Measurements from ENCODE around the gene NTN1. TPM values are rescaled to one million over a fixed set of nuclear protein-coding genes. Genes with fewer than 3 reads are reported as not detected.

The NTN1 gene
- total RNA-seq, 1 experiment from 2014 or later: 14.5 TPM

GRCh38 chr17:9080983-9081382 lies 59.7 kb downstream of the NTN1 start:
- Histone ChIP-seq H3K36me3 (ENCODE audit: control insufficient read depth, insufficient read depth, low read length) (no peaks in the 10 kb centered on the region), H3K27ac (ENCODE audit: low read length) (no peak overlapping the region), H3K4me1 (ENCODE audit: control insufficient read depth, insufficient read depth, low read length) (no peaks in the 10 kb centered on the region), H3K27me3 (ENCODE audit: control insufficient read depth, insufficient read depth, low read length) (no peaks in the 10 kb centered on the region), H3K4me3 (ENCODE audit: low read depth in 2 of 2, low read length in 2 of 2) (no peak overlapping the region), H3K9me3 (ENCODE audit: control insufficient read depth, insufficient read depth, low read depth, low read length) (no peaks in the 10 kb centered on the region)
- ChIA-PET CTCF (no interaction called here), POLR2A (no interaction called here)
- DNase-seq (ENCODE audit: low read depth, low spot score) (no peak), ATAC-seq (no peak)
- in situ Hi-C loops (cut with HindIII; ENCODE audit: low pct_unique_long_range_greater_than_20kb, low sequenced_read_pairs) (no loop called here), intact Hi-C loops (cut with micrococcal nuclease; ENCODE audit: unreplicated experiment) (no loop called here)
- TF ChIP-seq POLR2AphosphoS5 (IDR thresholded peaks at IDR 0.05; ENCODE audit: low read depth, low read length) (no peak), SIN3A (IDR thresholded peaks at IDR 0.05; ENCODE audit: borderline replicate concordance, insufficient read depth, low read depth, low read length) (no peak), CTCF (IDR thresholded peaks at IDR 0.05) (no peak), REST (IDR thresholded peaks at IDR 0.05; ENCODE audit: insufficient read depth in 1 of 2, low read depth in 2 of 2, low read length in 1 of 2) (no peak), TCF7L2 (IDR thresholded peaks at IDR 0.05; ENCODE audit: low read depth, low read length) (no peak)
- no TSS peak for BruUV-seq (replicated peaks)

GRCh38 chr17:9086577-9086976 lies 65.3 kb downstream of the NTN1 start:
- ChIA-PET CTCF (no interaction called here), POLR2A (no interaction called here)
- Histone ChIP-seq H3K36me3 (ENCODE audit: control insufficient read depth, insufficient read depth, low read length) (no peaks in the 10 kb centered on the region), H3K9me3 (ENCODE audit: control insufficient read depth, insufficient read depth, low read depth, low read length) (no peaks in the 10 kb centered on the region), H3K4me1 (ENCODE audit: control insufficient read depth, insufficient read depth, low read length) (no peaks in the 10 kb centered on the region), H3K27me3 (ENCODE audit: control insufficient read depth, insufficient read depth, low read length) (no peaks in the 10 kb centered on the region), H3K4me3 (ENCODE audit: low read depth in 2 of 2, low read length in 2 of 2) (no peak overlapping the region), H3K27ac (ENCODE audit: low read length) (no peak overlapping the region)
- BruUV-seq (replicated peaks): no TSS peak
- DNase-seq (ENCODE audit: low read depth, low spot score) (no peak), ATAC-seq (no peak)
- in situ Hi-C loops (cut with HindIII; ENCODE audit: low pct_unique_long_range_greater_than_20kb, low sequenced_read_pairs) (no loop called here), intact Hi-C loops (cut with micrococcal nuclease; ENCODE audit: unreplicated experiment) (no loop called here)
- TF ChIP-seq SIN3A (IDR thresholded peaks at IDR 0.05; ENCODE audit: borderline replicate concordance, insufficient read depth, low read depth, low read length): no peak
- no peak for TF ChIP-seq POLR2AphosphoS5 (IDR thresholded peaks at IDR 0.05; ENCODE audit: low read depth, low read length)
- no peak for TF ChIP-seq TCF7L2 (IDR thresholded peaks at IDR 0.05; ENCODE audit: low read depth, low read length)
- no peak for TF ChIP-seq CTCF (IDR thresholded peaks at IDR 0.05)
- TF ChIP-seq REST (IDR thresholded peaks at IDR 0.05; ENCODE audit: insufficient read depth in 1 of 2, low read depth in 2 of 2, low read length in 1 of 2): no peak
